WTC11 (cell line): ENCODE data around the gene GPATCH8. TPM values are rescaled to one million over a fixed set of nuclear protein-coding genes. Genes with fewer than 3 reads are reported as not detected.

ENCODE experiments used
- ATAC-seq: fragments of 200-7000 bp; cut with Tn5 transposase; 2 replicates; pipeline ENCODE4 v1.10.0; 2021; ENCODE audit warnings: mild to moderate bottlenecking, moderate library complexity
- CTCF ChIA-PET: fragments of 300-600 bp; sonication (Branson Sonifier 250); formaldehyde crosslinking; loops from one replicate; lab custom pipeline; 2021; ENCODE audit warnings: antibody characterized with exemption; lab: Charles Lee
- POLR2A ChIA-PET: fragments of 350-600 bp; sonication (Branson Sonifier 250); formaldehyde crosslinking; loops from one replicate; lab custom pipeline; 2021; ENCODE audit warnings: antibody characterized with exemption; lab: Charles Lee
- DNase-seq: peaks from one replicate; pipeline ENCODE4 v3.0.0; 2021; ENCODE audit warnings: low spot score
- H3K27ac Mint-ChIP-seq: 2 replicates; pipeline ENCODE4 v1.8.0; 2021; ENCODE audit warnings: mixed read lengths
- H3K27me3 Mint-ChIP-seq: 2 replicates; pipeline ENCODE4 v1.8.0; 2021; ENCODE audit warnings: low read depth, mild to moderate bottlenecking, moderate library complexity, mixed read lengths
- H3K36me3 Mint-ChIP-seq: 2 replicates; pipeline ENCODE4 v1.8.0; 2021; ENCODE audit warnings: mixed read lengths
- H3K4me1 Mint-ChIP-seq: 2 replicates; pipeline ENCODE4 v1.8.0; 2022; ENCODE audit warnings: mixed read lengths
- H3K4me3 Mint-ChIP-seq: 2 replicates; pipeline ENCODE4 v1.8.0; 2021; ENCODE audit warnings: mild to moderate bottlenecking, moderate library complexity, mixed read lengths
- H3K9me3 Mint-ChIP-seq: 2 replicates; pipeline ENCODE4 v1.8.0; 2021; ENCODE audit warnings: mixed read lengths
- EMX1 ChIP-seq: fragments of 250-450 bp; sonication (Bioruptor Pico); IDR thresholded peaks from 2 replicates; pipeline ENCODE4 v1.8.0; 2021; ENCODE audit warnings: mild to moderate bottlenecking
- GRHL2 ChIP-seq: fragments of 250-450 bp; sonication (Bioruptor Pico); IDR thresholded peaks from 2 replicates; pipeline ENCODE4 v1.8.0; 2022; ENCODE audit warnings: mild to moderate bottlenecking, moderate library complexity; ENCODE audit not compliant: insufficient replicate concordance, severe bottlenecking
- RELA ChIP-seq: sonication (generic); formaldehyde crosslinking; IDR thresholded peaks from 2 replicates; pipeline ENCODE4 v1.8.1; 2022; ENCODE audit warnings: missing genetic modification reagents, mild to moderate bottlenecking, borderline replicate concordance
- SMAD4 ChIP-seq: sonication (generic); formaldehyde crosslinking; IDR thresholded peaks from 2 replicates; pipeline ENCODE4 v1.8.0; 2022; ENCODE audit warnings: mild to moderate bottlenecking, missing genetic modification reagents
- TEAD4 ChIP-seq: sonication (generic); formaldehyde crosslinking; IDR thresholded peaks from 2 replicates; pipeline ENCODE4 v1.8.0; 2022; ENCODE audit warnings: mild to moderate bottlenecking, missing genetic modification reagents
- USF1 ChIP-seq: sonication (generic); formaldehyde crosslinking; IDR thresholded peaks from 2 replicates; pipeline ENCODE4 v1.8.0; 2022; ENCODE audit warnings: mild to moderate bottlenecking, missing genetic modification reagents
- ZBTB43 ChIP-seq: sonication (generic); formaldehyde crosslinking; IDR thresholded peaks from 2 replicates; pipeline ENCODE4 v1.8.1; 2023; ENCODE audit warnings: mild to moderate bottlenecking, missing genetic modification reagents
- ZNF416 ChIP-seq: fragments of 250-450 bp; sonication (Bioruptor Pico); IDR thresholded peaks from 2 replicates; pipeline ENCODE4 v1.9.0; 2021; ENCODE audit warnings: mild to moderate bottlenecking, inconsistent platforms
- total RNA-seq: library from RNA; stranded (reverse); gene quantifications from 3 replicates; pipeline ENCODE4 v1.2.3, GENCODE V29; 2021
- TF ChIP-seq, protein P1 (sequence below): sonication (generic); formaldehyde crosslinking; IDR thresholded peaks from 2 replicates; pipeline ENCODE4 v1.8.0; 2022; ENCODE audit warnings: missing genetic modification reagents
- TF ChIP-seq, protein P2 (sequence below): sonication (generic); formaldehyde crosslinking; IDR thresholded peaks from 2 replicates; pipeline ENCODE4 v1.8.1; 2023; ENCODE audit warnings: mild to moderate bottlenecking, missing genetic modification reagents, moderate library complexity
- TF ChIP-seq, protein P3 (sequence below): sonication (generic); formaldehyde crosslinking; IDR thresholded peaks from 2 replicates; pipeline ENCODE4 v1.8.1; 2023; ENCODE audit warnings: mild to moderate bottlenecking, missing genetic modification reagents

The GPATCH8 gene
- total RNA-seq, 1 experiment from 2014 or later: 51.9 TPM

DNA sequence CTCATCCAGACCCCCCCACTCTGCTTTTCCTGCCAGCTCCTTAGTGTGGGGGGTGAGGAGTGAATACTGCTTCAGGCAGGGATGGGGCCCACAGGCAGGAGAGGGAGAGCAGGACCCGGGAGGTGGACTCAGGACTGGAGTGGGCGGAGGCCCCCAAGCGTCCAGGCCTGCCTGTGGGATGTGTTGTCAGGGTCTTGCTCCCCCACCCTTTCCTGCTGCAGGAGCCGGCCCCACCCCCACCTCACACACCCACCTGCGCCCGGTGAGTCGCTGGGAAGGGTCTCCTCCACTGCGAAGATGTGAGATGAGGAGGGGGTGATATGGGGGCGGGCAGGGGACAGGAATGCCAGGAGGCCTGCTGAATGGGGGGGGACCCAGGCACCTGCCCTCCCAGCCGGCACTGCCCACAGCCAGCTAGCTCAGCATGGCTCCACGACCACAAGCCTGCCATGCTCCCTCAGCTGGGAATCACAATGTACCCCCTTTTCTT, 140.7 kb downstream of the GPATCH8 start:
- peaks cover 22% of the 10 kb centered on the region for H3K4me1 Mint-ChIP-seq
- CTCF ChIA-PET: interaction anchor here (0.6 to 9.4 kb wide), 20 partner anchors 10 to 806 kb away, joined by 3 to 128 read pairs (median 8); partner anchors contain the start of genes ASB16, GPATCH8, GRN and RUNDC3A
- TF ChIP-seq ZNF416 (CRISPR knock-in tag): no peak
- TF ChIP-seq, protein P1, sequence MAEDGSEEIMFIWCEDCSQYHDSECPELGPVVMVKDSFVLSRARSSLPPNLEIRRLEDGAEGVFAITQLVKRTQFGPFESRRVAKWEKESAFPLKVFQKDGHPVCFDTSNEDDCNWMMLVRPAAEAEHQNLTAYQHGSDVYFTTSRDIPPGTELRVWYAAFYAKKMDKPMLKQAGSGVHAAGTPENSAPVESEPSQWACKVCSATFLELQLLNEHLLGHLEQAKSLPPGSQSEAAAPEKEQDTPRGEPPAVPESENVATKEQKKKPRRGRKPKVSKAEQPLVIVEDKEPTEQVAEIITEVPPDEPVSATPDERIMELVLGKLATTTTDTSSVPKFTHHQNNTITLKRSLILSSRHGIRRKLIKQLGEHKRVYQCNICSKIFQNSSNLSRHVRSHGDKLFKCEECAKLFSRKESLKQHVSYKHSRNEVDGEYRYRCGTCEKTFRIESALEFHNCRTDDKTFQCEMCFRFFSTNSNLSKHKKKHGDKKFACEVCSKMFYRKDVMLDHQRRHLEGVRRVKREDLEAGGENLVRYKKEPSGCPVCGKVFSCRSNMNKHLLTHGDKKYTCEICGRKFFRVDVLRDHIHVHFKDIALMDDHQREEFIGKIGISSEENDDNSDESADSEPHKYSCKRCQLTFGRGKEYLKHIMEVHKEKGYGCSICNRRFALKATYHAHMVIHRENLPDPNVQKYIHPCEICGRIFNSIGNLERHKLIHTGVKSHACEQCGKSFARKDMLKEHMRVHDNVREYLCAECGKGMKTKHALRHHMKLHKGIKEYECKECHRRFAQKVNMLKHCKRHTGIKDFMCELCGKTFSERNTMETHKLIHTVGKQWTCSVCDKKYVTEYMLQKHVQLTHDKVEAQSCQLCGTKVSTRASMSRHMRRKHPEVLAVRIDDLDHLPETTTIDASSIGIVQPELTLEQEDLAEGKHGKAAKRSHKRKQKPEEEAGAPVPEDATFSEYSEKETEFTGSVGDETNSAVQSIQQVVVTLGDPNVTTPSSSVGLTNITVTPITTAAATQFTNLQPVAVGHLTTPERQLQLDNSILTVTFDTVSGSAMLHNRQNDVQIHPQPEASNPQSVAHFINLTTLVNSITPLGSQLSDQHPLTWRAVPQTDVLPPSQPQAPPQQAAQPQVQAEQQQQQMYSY (CRISPR knock-in tag): peak; percentile 67
- TF ChIP-seq, all 79 proteins: peak for 1
- Mint-ChIP-seq H3K27me3 (peaks cover 36% of the 10 kb centered on the region), H3K4me3 (peak overlapping the region; percentile 71), H3K36me3 (no peaks in the 10 kb centered on the region), H3K27ac (no peak overlapping the region), H3K9me3 (no peaks in the 10 kb centered on the region)
- ATAC-seq: no peak; the same call in 1 of the 2 replicates
- DNase-seq: no peak
- POLR2A ChIA-PET: interaction anchor here (1.0 to 1.9 kb wide), 2 partner anchors 8 to 17 kb away, joined by 6 read pairs; no protein-coding TSS in a partner anchor

- ATAC-seq (no peak), DNase-seq (no peak)
- H3K27ac Mint-ChIP-seq: no peak overlapping the region
- peaks cover 22% of the 10 kb centered on the region for H3K4me1 Mint-ChIP-seq
- no peaks in the 10 kb centered on the region for H3K9me3 Mint-ChIP-seq
- TF ChIP-seq, protein P2, sequence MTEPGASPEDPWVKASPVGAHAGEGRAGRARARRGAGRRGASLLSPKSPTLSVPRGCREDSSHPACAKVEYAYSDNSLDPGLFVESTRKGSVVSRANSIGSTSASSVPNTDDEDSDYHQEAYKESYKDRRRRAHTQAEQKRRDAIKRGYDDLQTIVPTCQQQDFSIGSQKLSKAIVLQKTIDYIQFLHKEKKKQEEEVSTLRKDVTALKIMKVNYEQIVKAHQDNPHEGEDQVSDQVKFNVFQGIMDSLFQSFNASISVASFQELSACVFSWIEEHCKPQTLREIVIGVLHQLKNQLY (CRISPR knock-in tag): no peak
- TF ChIP-seq, protein P1 (CRISPR knock-in tag): peak; percentile 49; the same call in 1 of the 2 replicates
- POLR2A ChIA-PET: interaction anchor here (1.9 kb wide), 1 partner anchor 7 kb away, joined by 6 read pairs; no protein-coding TSS in a partner anchor
- H3K4me3 Mint-ChIP-seq: peak overlapping the region; percentile 71
- no peaks in the 10 kb centered on the region for H3K36me3 Mint-ChIP-seq
- H3K27me3 Mint-ChIP-seq: peaks cover 27% of the 10 kb centered on the region
- CTCF ChIA-PET: interaction anchor here (0.6 to 9.4 kb wide), 13 partner anchors 9 to 161 kb away, joined by 3 to 128 read pairs (median 12); partner anchors contain the start of gene GRN
Measured at GRCh38 chr17:44361292-44362260, 141.6 kb downstream of the GPATCH8 start.

- H3K36me3 Mint-ChIP-seq: no peaks in the 10 kb centered on the region
- H3K9me3 Mint-ChIP-seq: no peaks in the 10 kb centered on the region
- H3K4me3 Mint-ChIP-seq: peak overlapping the region; percentile 41
- ATAC-seq (no peak), DNase-seq (peak; percentile 54)
- POLR2A ChIA-PET: no interaction called here
- peaks cover 22% of the 10 kb centered on the region for H3K4me1 Mint-ChIP-seq
- no peak overlapping the region for H3K27ac Mint-ChIP-seq
- CTCF ChIA-PET: interaction anchor here (0.6 to 9.4 kb wide), 15 partner anchors 9 to 162 kb away, joined by 3 to 128 read pairs (median 5); partner anchors contain the start of gene GRN
- peaks cover 20% of the 10 kb centered on the region for H3K27me3 Mint-ChIP-seq
- TF ChIP-seq RELA (no peak), ZBTB43 (CRISPR knock-in tag) (no peak), GRHL2 (CRISPR knock-in tag) (no peak), EMX1 (CRISPR knock-in tag) (no peak), TEAD4 (no peak), SMAD4 (CRISPR knock-in tag) (no peak), USF1 (CRISPR knock-in tag) (no peak)
- TF ChIP-seq, protein P3, sequence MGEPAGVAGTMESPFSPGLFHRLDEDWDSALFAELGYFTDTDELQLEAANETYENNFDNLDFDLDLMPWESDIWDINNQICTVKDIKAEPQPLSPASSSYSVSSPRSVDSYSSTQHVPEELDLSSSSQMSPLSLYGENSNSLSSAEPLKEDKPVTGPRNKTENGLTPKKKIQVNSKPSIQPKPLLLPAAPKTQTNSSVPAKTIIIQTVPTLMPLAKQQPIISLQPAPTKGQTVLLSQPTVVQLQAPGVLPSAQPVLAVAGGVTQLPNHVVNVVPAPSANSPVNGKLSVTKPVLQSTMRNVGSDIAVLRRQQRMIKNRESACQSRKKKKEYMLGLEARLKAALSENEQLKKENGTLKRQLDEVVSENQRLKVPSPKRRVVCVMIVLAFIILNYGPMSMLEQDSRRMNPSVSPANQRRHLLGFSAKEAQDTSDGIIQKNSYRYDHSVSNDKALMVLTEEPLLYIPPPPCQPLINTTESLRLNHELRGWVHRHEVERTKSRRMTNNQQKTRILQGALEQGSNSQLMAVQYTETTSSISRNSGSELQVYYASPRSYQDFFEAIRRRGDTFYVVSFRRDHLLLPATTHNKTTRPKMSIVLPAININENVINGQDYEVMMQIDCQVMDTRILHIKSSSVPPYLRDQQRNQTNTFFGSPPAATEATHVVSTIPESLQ (CRISPR knock-in tag): no peak
Measured at GRCh38 chr17:44360826-44361225, 142.4 kb downstream of the GPATCH8 start.
